Fibroblast of gingiva (primary cell): ENCODE data around the gene TRIM52.
A peak's percentile ranks its signal among the peaks of the same experiment; 100 is the strongest.

Source experiments
- DNase-seq: peaks from one replicate; pipeline ENCODE4 v3.0.0-alpha.2; 2011; ENCODE audit warnings: low read depth

TRIM52 gene

GRCh38 chr5:181233801-181234454, 27.0 kb downstream of the TRIM52 start:
- DNase-seq = no peak

- DNase-seq = no peak
Measured at GRCh38 chr5:181233088-181233800, 27.7 kb downstream of the TRIM52 start.

GRCh38 chr5:181232593-181232992, 28.4 kb downstream of the TRIM52 start:
- no peak for DNase-seq

GRCh38 chr5:181231432-181231831, 29.5 kb downstream of the TRIM52 start:
- DNase-seq = no peak

GRCh38 chr5:181230551-181230950, 30.4 kb downstream of the TRIM52 start:
- DNase-seq = no peak

- DNase-seq = no peak
Measured at GRCh38 chr5:181229996-181230395, 30.9 kb downstream of the TRIM52 start.

GRCh38 chr5:181224390-181225229, 36.3 kb downstream of the TRIM52 start:
- no peak for DNase-seq

GRCh38 chr5:181223729-181224389, 37.1 kb downstream of the TRIM52 start:
- peak; percentile 31 for DNase-seq

GRCh38 chr5:181223058-181223728, 37.8 kb downstream of the TRIM52 start, which contains the start of gene TRIM41:
Gene TRIM41 (plus strand): TSS chr5:181223281. CDS start chr5:181224000, 719 bp downstream.
- peak; percentile 100 for DNase-seq

GRCh38 chr5:181222630-181223057, 38.3 kb downstream of the TRIM52 start:
- DNase-seq = no peak

GRCh38 chr5:181221792-181222629, 38.9 kb downstream of the TRIM52 start:
- DNase-seq = peak; percentile 95

GRCh38 chr5:181221105-181221791, 39.7 kb downstream of the TRIM52 start:
- DNase-seq = no peak

GRCh38 chr5:181220178-181220515, 40.8 kb downstream of the TRIM52 start:
- DNase-seq = no peak

- no peak for DNase-seq
Measured at GRCh38 chr5:181219262-181220177, 41.4 kb downstream of the TRIM52 start.

GRCh38 chr5:181218795-181219124, 42.2 kb downstream of the TRIM52 start:
- no peak for DNase-seq

- DNase-seq = no peak
Measured at GRCh38 chr5:181217803-181218062, 43.2 kb downstream of the TRIM52 start.

GRCh38 chr5:181217111-181217802, 43.7 kb downstream of the TRIM52 start:
- DNase-seq = peak; percentile 45
